GM06990 (cell line): ENCODE results near the gene ADGRG3.

Experiments
- DNase-seq: peaks from one replicate; pipeline ENCODE4 v3.0.0-alpha.2; 2011; ENCODE audit not compliant: insufficient read length; ENCODE audit errors: extremely low read depth
- H3K27me3 ChIP-seq: replicated peaks from 2 replicates; pipeline ENCODE4 v1.6.0; 2011; ENCODE audit warnings: low read length; ENCODE audit not compliant: control insufficient read depth, insufficient read depth
- H3K36me3 ChIP-seq: 2 replicates; pipeline ENCODE4 v1.5.1; 2011; ENCODE audit warnings: low read length; ENCODE audit not compliant: control insufficient read depth, insufficient read depth
- H3K4me3 ChIP-seq: replicated peaks from 2 replicates; pipeline ENCODE4 v1.5.1; 2011; ENCODE audit warnings: low read depth, mild to moderate bottlenecking, control low read depth, low read length
- TF ChIP-seq, protein P1 (sequence below): IDR thresholded peaks from 2 replicates; pipeline ENCODE4 v1.5.1; 2011; ENCODE audit warnings: low read length, control low read depth, mild to moderate bottlenecking, inconsistent platforms; ENCODE audit not compliant: insufficient read depth, poor library complexity, severe bottlenecking

Gene ADGRG3

DNA sequence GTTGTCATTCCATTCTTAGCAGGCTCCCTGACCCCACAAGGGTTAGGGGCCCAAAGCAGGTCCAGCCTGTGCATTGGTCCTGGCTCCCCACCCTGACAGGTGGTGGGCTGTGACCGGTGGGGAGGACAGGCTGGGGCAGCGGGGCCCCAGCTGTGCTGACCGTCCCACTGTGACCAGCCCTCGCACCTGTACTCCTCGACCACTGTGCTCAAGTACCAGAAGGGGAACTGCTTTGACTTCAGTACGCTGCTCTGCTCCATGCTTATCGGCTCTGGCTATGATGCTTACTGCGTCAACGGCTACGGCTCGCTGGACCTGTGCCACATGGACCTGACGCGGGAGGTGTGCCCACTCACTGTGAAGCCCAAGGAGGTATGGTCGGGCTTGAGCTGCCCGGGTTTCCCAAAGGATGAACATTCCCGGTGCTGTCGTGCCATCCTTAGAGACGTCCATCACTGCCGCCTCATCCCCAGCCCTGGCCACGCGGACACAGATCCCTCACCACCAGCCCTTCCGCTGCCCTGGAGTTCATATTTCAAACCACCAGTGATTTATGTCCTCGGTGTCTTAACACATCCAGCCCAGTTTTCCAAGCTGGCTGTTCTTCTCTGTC, 33.8 kb downstream of the ADGRG3 start:
- Histone ChIP-seq H3K4me3 (no peak overlapping the region), H3K36me3 (no peaks in the 10 kb centered on the region), H3K27me3 (no peaks in the 10 kb centered on the region)
- DNase-seq, result no peak
- TF ChIP-seq, protein P1, sequence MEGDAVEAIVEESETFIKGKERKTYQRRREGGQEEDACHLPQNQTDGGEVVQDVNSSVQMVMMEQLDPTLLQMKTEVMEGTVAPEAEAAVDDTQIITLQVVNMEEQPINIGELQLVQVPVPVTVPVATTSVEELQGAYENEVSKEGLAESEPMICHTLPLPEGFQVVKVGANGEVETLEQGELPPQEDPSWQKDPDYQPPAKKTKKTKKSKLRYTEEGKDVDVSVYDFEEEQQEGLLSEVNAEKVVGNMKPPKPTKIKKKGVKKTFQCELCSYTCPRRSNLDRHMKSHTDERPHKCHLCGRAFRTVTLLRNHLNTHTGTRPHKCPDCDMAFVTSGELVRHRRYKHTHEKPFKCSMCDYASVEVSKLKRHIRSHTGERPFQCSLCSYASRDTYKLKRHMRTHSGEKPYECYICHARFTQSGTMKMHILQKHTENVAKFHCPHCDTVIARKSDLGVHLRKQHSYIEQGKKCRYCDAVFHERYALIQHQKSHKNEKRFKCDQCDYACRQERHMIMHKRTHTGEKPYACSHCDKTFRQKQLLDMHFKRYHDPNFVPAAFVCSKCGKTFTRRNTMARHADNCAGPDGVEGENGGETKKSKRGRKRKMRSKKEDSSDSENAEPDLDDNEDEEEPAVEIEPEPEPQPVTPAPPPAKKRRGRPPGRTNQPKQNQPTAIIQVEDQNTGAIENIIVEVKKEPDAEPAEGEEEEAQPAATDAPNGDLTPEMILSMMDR, result no peak

DNA sequence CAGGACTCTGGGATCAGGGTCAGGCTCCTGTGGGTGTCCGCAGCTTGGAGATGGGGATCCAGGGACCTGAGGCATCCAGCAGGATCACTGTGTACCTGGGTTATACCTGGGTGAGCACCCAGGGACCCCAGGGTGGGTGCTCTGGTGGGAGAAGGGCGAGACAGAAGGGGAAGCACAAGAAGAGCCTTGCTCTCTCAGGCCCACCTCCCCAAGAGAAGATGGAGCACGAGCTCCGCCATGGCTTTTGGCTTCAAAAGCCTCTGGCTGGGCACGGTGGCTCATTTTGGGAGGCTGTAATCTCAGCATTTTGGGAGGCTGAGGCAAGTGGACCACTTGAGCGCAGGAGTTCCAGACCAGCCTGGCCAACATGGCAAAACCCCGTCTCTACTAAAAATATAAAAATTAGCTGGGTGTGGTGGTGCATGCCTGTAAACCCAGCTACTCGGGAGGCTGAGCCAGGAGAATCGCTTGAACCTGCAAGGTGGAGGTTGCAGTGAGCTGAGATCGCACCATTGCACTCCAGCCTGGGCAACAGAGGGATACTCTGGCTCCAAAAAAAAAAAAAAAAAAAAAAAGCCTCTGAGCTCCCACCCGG, 35.4 kb downstream of the ADGRG3 start:
- no peaks in the 10 kb centered on the region for H3K36me3 ChIP-seq
- DNase-seq, result no peak
- TF ChIP-seq, protein P1, result no peak
- no peak overlapping the region for H3K4me3 ChIP-seq
- H3K27me3 ChIP-seq, result no peaks in the 10 kb centered on the region

DNA sequence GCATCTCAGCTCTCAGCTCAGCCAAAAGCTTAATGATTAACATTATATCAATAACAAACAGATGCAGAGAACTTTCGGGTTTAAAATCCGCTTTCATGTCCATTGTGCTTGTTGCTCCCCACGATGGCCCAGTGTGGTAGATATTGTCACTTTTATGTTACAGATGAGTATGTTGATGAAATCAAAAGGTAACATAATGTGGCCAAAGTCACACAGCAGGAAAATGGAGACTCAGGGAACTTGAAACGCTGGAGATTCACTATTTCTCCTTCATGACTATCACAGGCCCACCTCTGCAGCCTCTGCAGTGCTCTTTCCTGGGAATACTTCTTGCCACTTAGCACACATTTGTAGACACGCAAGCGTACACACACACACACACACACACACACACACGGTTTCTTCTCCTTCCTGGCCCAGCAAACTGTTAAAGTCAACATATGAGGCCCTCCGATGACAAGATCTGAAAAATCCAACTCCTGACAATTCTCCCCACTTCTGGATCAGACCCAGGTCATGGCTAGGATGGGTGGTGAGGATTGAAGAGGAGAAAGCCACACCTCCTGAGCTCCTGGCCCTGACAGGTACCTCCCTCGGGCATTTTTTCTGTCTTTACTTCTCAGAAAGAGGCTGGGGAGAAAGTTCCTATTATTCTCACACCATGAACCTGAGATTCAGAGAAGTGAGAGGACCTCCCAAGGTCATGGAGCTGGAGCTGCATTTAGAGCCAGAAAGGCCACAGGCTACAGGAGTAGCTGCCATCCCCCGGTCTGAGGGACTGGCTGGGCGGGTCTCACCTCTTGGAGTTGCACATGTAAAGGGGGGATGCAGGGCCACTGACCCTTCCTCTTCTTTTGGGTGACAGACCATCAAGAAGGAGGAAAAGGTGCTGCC, 36.2 kb downstream of the ADGRG3 start:
- Histone ChIP-seq H3K4me3 (no peak overlapping the region), H3K36me3 (no peaks in the 10 kb centered on the region), H3K27me3 (no peaks in the 10 kb centered on the region)
- TF ChIP-seq, protein P1, result no peak
- DNase-seq, result no peak

DNA sequence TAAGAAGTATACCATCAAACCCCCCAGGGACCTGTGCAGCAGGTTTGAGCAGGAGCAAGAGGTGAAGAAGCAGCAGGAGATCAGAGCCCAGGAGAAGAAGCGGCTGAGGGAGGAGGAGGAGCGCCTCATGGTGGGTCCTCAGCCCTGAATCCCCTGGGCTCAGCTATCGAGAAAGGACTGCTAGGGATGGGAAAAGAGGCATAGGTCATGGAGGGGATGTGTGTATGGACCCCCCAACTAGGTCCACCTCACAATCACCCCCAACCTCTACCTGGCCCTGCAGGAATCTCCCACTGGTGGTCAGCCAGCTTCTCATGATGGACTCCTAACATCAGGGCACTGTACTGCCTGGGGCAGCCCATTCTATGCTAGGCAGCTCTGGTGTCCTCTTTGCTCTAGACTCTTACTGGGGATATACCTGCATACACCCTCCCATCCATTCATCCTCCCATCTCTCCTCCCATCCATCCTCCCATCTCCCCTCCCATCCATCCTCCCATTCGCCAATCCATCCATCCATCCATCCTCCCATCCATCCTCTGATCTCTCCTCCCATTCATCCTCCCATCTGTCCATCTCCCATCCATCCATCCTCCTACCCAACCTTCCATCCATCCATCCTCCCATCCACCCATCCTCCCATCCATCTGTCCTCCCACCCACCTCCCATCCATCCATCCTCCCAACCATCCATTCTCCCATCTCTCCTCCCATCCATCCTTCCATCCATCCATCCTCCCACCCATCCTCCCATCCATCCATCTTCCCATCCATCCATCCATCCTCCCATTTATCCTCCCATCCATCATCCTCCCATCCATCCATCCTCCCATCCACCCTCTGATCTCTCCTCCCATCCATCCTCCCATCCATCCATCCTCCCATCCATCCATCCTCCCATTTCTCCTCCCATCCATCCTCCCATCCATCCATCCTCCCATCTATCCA, 37.1 kb downstream of the ADGRG3 start:
- no peak for DNase-seq
- H3K4me3 ChIP-seq, result no peak overlapping the region
- no peaks in the 10 kb centered on the region; the same call in 1 of the 2 replicates for H3K27me3 ChIP-seq
- no peaks in the 10 kb centered on the region for H3K36me3 ChIP-seq
- TF ChIP-seq, protein P1, result no peak

DNA sequence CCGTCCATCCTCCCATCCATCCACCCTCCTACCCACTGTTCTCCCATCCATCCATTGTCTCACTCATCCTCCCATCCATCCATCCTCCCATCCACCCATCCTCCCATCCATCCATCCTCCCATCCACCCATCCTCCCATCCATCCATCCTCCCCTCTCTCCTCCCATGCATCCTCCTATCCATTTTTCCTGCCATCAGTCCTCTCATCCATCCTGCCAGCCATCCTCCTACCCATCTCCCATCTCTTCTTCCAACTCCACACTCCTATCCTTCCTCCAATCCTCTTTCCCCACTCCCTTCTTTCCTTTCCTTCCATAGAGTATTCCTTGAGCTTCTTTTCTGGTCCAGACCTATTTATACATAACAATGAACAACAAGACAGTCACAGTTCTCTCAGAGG, 38.6 kb downstream of the ADGRG3 start:
- TF ChIP-seq, protein P1, result no peak
- Histone ChIP-seq H3K27me3 (no peaks in the 10 kb centered on the region; the same call in 1 of the 2 replicates), H3K4me3 (no peak overlapping the region), H3K36me3 (no peaks in the 10 kb centered on the region)
- no peak for DNase-seq
